ENCODE measurements around the gene SULF2.

The SULF2 gene

DNA sequence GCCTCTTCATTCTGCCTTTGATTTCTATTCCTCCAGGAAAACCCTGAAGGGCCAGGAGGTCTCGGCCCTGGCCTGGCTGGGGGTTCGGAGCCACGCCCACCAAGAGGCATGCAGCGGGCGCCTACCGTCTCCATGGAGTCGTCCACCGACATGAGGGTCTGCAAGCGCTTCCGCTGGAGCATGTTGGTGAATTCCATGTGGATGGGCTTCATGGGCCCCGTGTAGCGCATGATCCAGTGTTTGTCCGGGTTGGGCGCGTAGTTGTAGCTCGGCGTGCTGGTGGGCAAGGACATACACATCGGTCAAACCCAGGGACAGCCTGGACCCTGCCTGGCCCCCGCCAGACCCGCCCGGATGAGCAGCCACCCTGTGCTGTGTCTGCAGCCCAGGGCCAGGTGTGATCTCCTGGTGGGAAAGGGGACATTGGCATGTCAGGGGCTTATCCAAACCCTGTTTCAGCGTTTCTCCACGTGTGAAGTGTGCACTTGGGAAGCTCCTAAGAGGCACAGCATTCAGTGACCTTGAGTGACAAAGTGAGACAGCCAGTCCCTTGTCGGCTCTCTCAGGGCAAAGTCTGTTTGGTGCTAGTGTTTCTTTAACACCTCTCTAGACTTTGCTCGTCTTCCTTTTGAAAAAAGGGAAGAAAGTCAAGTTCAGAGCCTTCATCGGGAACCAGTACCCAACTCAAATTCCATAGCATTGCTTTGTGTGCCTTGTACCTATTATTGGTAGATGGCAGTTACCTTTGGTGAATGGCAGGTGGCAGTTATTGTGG lies 100.8 kb downstream of the SULF2 start:
- no peak for DNase-seq (ENCODE audit: low read depth)

DNA sequence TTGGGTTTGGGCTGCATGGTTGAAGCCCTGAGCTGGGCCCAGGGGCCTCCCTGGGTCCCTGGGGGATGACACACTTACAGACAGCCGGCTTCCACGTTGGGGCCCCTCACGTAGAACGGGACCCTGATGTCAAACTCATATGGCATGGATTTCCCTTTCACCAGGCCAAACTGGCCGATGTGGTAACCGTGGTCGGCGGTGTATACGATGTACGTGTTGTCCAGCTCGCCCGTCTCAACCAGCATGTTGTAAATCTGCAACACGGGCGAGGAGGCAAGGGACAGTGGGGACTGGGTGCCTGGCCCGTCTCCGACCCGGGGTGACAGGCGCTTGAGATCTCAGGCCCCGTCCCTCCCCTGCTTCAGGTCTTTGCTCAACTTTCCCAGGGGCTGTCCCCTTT lies 102.4 kb downstream of the SULF2 start:
- DNase-seq (ENCODE audit: low read depth) = no peak

DNA sequence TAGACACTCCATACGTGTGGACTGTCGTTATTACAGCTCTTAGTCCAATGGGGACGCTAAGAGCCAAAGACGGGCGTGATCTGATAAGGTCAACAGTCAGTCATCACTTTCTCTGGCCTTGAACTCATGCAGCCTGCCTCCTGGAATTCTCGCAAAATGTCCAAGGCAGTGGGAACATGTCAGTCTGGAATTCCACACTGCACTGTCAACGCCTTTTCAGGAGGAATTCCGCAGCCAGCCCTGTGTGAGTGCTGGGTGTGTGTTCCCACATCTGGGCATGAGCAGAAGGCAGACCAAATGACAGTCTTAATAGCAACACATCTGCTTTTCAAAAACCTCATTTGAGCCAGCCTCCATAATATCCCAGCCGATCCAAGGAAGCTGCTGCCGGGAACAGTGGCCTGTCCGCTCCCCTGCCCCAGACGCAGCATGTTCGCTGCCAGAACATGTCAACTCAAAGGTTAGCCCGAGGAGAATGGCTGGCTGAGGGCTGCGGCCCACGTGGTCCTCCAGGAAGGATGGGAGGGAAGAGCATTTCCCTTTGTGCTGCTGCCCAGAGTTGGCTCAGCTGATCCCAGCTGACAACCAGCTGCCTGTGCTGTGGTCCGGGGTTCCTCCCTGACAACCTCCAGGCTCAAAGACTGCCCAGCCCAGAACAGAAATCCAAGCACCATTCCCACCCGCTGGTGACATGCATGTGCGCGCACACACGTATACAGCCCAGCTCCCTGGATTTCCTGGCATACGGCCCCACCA lies 103.1 kb downstream of the SULF2 start:
- no peak for DNase-seq (ENCODE audit: low read depth)

- DNase-seq (ENCODE audit: low read depth) = peak; percentile 42
These were observed 104.3 kb downstream of the SULF2 start for GRCh38 chr20:47680804-47681529.

DNA sequence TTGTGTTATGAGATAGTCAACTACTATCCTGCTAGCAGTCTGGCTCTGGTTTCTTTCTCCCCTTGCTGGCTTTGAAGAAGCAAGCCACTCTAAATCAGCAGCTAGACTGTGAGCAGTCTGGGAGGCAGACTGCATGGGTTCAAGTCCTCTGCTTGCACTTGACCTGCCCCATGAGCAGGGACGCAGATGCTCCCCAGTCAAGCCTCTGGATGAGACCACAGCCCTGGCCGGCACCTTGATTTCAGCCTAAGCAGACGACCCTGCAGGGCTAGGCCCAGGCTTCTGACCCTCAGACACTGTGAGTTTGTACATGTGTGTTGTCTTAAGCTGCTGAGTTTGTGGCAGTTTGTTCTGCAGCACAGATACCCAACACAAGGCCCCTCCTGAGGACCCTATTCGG lies 105.8 kb downstream of the SULF2 start:
- DNase-seq (ENCODE audit: low read depth) = no peak

DNA sequence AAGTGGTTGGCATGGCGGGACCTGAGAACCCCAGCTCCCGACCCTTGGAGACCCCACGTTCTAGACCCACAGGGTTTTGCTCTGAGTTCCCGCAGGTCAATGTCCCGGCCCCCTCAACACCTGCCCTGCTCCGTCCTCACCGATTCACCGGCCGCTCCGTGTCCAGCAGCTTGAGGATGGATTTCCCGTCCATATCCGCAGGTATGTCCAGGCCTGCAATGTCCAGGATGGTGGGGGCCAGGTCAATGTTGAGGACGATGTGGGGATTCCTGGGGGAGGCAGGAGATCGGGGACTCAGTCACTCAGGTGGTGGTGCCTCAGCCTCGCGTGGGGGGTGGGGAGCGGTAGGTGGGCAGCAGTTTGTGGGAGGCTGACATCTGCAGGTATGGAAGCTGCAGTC lies 106.7 kb downstream of the SULF2 start:
- DNase-seq (ENCODE audit: low read depth) = no peak

GRCh38 chr20:47677635-47678453 lies 107.4 kb downstream of the SULF2 start:
- DNase-seq (ENCODE audit: low read depth) = peak; percentile 57

DNA sequence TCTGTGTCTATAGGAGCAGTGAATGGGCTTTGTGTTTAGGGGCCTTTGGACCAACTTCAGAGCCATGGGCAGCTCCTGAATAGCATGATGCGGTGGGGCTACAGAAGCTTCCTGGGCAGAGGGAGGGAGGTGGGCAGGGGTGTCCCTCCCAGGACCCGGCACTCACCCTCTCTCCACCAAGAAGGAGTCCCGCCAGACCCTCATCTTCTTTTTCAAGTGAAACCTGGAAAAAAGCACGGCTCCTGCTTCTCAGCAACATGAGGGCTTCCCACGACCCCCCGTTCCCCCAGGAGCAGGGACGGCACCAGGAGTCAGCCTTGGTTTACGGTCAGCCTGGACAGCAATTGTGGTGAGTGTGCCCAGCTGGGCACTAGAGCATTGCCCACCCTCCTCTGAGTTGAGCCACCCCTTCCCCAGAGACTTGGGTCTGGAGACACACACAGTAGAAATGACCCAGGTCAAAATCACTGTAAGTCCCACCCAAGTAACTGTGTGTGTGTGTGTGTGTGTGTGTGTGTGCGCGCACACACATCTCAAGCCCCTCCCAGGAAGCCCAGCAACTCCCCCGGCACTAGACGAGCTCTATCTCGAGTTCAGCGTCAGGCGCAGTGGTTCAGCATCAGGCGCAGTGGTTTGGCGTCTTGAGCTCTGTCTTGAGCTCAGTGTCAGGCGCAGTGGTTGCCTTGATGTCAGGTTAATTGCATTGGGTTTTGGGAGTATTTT lies 108.2 kb downstream of the SULF2 start:
- DNase-seq (ENCODE audit: low read depth) = no peak

GRCh38 chr20:47676219-47676721 lies 109.0 kb downstream of the SULF2 start:
- no peak for DNase-seq (ENCODE audit: low read depth)

GRCh38 chr20:47675190-47676142 lies 109.8 kb downstream of the SULF2 start:
- DNase-seq (ENCODE audit: low read depth) = no peak

DNA sequence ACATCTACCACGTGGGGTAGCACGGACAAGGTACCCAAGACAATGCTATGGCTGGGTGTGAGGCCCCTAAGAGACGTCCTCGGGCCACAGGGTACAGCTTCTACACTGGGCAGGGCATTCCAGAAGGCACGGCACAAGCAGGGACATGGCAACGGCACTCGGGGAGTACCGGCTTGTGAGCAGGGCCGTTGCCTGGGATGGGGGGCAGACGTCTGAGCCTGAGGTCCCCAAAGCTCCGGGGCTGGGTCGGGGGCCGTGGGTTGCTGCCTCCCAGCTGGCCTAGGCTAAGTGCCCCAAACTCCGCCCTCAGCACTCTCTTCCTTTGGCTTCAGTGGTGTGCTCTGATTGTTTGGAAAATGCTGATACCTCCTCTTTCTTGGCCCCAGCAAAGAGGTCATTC lies 110.6 kb downstream of the SULF2 start:
- DNase-seq (ENCODE audit: low read depth) = no peak

GRCh38 chr20:47674145-47674544 lies 111.1 kb downstream of the SULF2 start:
- no peak for DNase-seq (ENCODE audit: low read depth)

- DNase-seq (ENCODE audit: low read depth) = no peak
These were observed 111.7 kb downstream of the SULF2 start for GRCh38 chr20:47673671-47673955.

DNA sequence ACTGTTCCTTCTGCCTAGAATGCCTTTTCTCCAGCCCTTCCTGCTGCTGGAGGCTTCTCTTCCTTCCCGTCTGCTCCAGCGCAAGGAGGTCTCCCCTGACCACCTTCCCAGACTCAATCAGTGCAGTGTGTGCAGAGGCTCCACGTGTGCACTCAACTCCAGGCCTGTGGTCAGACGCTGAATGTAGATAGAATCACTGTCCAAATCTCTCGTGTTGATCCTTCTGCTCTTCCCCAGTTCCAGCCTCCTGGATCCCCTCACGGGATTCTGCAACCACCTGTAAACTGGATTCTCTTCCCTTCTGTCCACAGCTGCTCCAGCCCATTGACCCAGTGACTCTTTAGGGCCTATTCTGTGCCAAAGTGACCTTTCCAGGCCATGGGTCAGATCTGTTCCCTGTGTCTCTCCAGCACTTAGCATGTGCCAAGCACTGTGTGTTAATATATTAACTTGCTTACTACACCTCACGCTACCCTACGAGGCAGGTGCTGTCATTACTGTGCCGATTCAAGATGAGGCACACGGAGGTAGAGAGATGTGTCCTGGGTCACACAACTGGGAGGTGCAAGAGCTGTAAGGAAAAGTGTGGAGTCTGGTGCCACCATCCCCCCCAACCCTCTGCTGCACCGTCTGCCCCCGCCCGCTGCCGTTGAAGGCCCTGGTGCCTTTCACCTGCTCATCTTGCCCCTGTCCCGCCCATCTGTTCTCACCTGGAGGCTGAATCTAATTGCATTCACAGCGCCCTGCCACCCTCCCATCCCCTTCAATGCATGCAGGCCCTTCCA lies 112.2 kb downstream of the SULF2 start:
- no peak for DNase-seq (ENCODE audit: low read depth)

DNA sequence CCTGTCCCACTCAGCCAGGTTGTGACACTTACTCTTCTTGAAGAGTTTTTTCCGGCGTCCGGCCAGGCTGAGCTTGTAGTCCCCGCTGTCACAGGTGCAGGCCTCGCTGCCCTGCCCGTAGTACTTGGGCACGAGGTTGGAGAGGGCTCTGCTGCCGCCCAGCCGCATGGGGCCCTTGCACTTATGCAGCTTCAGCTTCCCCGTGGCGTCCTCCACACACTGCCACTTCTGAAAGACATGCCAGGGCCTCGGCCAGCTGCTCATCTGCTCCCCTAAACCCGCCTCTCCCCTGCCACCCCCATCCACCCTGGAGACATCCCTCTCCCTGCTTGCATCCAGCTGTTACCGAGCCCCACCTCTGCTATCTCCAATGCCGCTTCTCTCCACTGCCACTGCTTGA lies 113.1 kb downstream of the SULF2 start:
- DNase-seq (ENCODE audit: low read depth) = no peak

- DNase-seq (ENCODE audit: low read depth) = no peak
These were observed 114.4 kb downstream of the SULF2 start for GRCh38 chr20:47670913-47671312.

GRCh38 chr20:47669927-47670890 lies 115.1 kb downstream of the SULF2 start:
- no peak for DNase-seq (ENCODE audit: low read depth)

- no peak for DNase-seq (ENCODE audit: low read depth)
These were observed 115.8 kb downstream of the SULF2 start for GRCh38 chr20:47669489-47669888.
